SIG-M5 treated with dmso at 0.1 percent for 504 hours (cell line): Measurements from ENCODE around the gene PFN2.

Experiments
- DNase-seq: peaks from one replicate; lab custom pipeline; 2025; ENCODE audit not compliant: unreplicated experiment; lab: John Stamatoyannopoulos, UW

The PFN2 gene

GRCh38 chr3:149933008-149933407 is 37.7 kb downstream of the PFN2 start:
- DNase-seq: no peak

- DNase-seq: no peak
Measured at GRCh38 chr3:149920119-149920518, 50.6 kb downstream of the PFN2 start.

GRCh38 chr3:149919509-149919908 is 51.2 kb downstream of the PFN2 start:
- DNase-seq: no peak

GRCh38 chr3:149917124-149917667 is 53.5 kb downstream of the PFN2 start:
- DNase-seq: peak; percentile 86
